Fibroblast of mammary gland (primary cell): ENCODE data around the gene IL22RA2.

Experiments used
- DNase-seq: peaks from one replicate; pipeline ENCODE4 v3.0.0-alpha.2; 2010; ENCODE audit warnings: low read depth
- H3K4me3 ChIP-seq: 2 replicates; pipeline ENCODE4 v1.5.1; 2011; ENCODE audit warnings: low read depth, mild to moderate bottlenecking, low read length, moderate library complexity; ENCODE audit not compliant: control insufficient read depth
- TF ChIP-seq, protein P1 (sequence below): conservative IDR thresholded peaks from 2 replicates; pipeline ENCODE4 v1.5.1; 2011; ENCODE audit warnings: low read depth, low read length, inconsistent platforms; ENCODE audit not compliant: control insufficient read depth, insufficient read depth

The IL22RA2 gene, protein sequence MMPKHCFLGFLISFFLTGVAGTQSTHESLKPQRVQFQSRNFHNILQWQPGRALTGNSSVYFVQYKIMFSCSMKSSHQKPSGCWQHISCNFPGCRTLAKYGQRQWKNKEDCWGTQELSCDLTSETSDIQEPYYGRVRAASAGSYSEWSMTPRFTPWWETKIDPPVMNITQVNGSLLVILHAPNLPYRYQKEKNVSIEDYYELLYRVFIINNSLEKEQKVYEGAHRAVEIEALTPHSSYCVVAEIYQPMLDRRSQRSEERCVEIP

DNA sequence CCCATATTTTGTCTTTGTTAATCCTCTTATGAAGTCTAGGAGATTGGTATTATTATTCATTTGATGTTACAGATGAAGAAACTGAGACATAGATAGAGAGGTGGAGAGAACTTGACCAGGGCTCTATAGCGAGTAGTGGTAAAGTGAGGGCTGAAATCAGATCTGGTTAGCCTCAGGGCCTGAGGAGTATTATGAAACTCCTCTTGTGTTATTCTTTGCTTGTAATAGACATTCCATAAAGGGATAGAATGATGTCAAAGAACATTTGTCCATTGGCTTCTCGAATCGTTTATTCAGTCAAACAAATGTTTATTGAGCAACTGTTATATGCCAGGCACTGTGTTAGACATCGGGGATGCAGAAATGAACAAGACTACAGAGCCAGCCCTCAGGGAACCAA lies at the start of gene IL22RA2:
Gene IL22RA2 (minus strand): TSS at position 144 of the 400 bp plus-strand sequence. CDS start 11,895 bp downstream, outside the sequence.
- TF ChIP-seq, protein P1, sequence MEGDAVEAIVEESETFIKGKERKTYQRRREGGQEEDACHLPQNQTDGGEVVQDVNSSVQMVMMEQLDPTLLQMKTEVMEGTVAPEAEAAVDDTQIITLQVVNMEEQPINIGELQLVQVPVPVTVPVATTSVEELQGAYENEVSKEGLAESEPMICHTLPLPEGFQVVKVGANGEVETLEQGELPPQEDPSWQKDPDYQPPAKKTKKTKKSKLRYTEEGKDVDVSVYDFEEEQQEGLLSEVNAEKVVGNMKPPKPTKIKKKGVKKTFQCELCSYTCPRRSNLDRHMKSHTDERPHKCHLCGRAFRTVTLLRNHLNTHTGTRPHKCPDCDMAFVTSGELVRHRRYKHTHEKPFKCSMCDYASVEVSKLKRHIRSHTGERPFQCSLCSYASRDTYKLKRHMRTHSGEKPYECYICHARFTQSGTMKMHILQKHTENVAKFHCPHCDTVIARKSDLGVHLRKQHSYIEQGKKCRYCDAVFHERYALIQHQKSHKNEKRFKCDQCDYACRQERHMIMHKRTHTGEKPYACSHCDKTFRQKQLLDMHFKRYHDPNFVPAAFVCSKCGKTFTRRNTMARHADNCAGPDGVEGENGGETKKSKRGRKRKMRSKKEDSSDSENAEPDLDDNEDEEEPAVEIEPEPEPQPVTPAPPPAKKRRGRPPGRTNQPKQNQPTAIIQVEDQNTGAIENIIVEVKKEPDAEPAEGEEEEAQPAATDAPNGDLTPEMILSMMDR = no peak

DNA sequence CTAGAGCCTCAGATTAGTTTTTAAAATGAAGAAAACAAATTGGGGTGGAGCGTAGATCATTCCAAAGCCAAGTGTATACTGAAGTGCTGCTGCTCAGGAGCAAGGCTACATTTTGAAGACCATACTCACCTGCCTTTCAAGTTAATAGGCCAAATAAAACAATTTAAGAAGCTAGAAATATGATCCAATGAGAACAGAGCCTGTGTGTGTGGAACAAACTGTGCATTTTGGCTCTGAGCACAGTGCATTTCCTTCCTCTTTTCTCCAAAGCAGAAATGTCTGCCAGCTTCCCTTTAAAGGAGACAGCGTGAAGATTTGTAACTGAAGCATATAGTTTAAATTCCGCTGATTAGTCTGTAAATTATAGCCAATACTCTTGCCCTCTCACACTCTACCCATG lies 48.9 kb upstream of the IL22RA2 start:
- DNase-seq = no peak
- no peak overlapping the region for H3K4me3 ChIP-seq
- TF ChIP-seq, protein P1 = no peak

More for the DNA sequence above, at the start of gene IL22RA2:
- H3K4me3 ChIP-seq = no peak within 1 kb of the TSS
- no peak for DNase-seq

DNA sequence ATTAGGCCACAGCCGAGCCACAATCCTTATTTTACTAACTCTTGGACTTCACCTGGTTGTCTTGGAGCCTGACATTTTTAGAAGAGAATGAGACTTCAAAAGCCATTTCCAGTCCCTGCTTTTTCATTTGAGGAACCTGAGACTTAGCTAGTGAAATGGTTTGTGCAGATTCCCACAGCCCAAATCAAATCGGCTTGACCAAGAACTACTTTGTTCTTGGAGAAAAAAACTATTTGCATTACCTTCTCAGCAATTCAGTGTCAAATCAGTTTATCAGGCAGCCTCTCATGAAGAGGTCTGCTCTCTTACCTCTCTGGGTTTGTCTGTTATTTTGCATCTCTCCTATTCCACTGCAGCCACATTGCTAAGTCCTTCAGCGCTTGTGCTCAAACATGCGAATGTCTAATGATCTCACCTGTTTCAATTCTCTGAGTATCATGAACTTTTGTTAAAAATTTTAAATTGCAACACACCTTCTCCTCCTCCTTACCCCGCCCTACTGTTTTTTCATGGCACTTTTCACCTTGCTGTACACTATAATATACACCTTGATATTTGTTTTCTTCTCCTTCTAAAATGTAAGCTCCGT lies 46.3 kb upstream of the IL22RA2 start:
- H3K4me3 ChIP-seq = peak overlapping the region; percentile 96
- TF ChIP-seq, protein P1 = no peak
- DNase-seq = no peak

DNA sequence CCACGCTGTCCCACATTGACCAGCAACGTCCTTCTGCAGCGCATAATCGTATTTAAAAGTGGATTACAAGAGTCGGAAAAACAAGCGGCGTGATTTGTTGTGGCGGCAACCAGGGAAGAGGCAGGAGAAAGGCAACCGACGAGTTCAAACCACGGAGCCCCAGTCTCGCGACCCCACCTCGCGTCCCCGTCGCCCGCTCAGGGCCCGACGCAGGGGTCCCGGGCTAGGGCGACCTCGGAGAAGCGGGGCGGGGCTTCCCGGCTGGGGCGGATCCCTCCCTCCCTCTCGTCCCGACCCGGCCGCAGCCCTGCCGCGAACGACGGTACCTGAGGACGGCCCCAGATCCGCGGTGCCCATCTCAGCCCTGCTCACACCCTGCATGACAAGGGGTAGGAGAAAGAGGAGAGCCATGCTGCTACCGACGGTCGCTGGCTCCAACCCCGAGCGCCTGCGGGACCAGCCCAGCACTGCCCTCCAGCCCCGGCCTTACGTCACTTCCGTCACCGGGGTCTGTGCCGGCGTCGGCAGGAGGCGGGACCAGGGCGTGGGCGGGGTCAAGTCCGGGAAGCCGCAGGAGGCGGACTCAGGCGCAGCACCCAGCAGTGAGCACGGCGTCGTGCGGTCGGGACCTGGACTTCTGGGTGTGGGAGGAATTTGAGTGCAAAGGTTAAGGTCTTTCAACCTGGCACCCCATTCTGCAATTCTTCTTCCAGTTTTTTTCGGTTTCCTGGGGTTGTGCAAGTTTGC lies 45.6 kb upstream of the IL22RA2 start, which contains the start of gene IFNGR1:
Gene IFNGR1 (minus strand): TSS at position 469 of the 747 bp plus-strand sequence. CDS start 58 bp downstream, at position 411.
- peak within 1 kb of the TSS; percentile 96 for H3K4me3 ChIP-seq
- TF ChIP-seq, protein P1 = no peak

DNA sequence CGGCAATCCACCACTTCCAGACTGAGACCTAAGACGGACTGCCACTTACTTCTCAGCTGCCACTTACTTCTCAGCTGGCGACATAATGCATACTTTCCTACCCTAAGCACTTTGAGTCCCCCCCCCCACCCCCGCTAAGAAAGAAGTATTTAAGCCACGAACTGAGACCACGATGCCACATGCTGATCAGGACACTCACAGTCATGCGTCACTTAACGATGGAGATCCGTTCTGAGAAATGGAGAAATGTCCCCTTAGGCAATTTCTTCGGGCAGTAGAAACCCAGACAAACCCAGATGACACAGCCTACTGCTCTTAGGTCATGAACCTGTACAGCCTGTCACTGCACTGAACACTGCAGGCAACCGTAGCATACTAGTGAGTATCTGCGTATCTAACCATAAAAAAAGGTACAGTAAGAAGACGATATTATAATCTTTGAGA lies 45.1 kb upstream of the IL22RA2 start:
- H3K4me3 ChIP-seq = peak overlapping the region; percentile 96
- TF ChIP-seq, protein P1 = no peak
- DNase-seq = peak; percentile 76

More for the DNA sequence above, 45.6 kb upstream of the IL22RA2 start, which contains the start of gene IFNGR1:
- DNase-seq = peak; percentile 88

DNA sequence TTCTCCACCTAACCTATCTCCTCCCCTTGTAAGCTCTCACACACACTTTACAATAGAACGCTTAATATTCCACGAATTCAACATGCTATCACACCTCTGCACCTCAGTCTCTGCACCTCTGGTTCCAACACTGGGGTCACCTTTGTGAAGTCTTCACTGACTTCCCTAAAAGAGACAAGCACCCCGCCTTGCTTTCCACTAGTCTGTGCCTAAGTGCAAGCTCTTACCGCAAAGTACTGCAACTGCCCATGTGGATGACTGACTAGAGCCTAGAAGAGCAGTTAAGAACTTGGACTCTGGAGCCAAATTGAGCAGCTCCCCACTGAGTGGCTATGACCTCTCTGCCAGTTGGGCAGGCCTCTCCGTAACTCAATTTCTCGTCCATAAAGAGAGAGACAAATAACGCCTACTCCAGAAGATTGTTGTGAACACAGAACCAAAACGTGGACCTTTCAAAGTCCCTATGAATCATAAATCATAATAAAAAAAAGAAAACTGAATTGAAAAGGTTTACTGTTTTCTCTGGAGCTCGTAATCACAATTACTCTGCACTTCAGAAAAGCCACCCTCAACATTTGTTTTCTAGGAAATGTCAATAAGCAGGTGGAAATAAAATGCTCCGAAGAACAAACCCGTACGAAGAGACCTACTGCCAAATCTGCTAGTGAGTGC lies 44.5 kb upstream of the IL22RA2 start:
- DNase-seq = peak; percentile 75
- TF ChIP-seq, protein P1 = no peak
- peak overlapping the region; percentile 96 for H3K4me3 ChIP-seq
